Stimulated activated CD4-positive, alpha-beta T cell treated with anti-CD3 and anti-CD28 coated beads, Interleukin-4, amount 100 ng/mL, for 1 hour (primary cell): Measurements from ENCODE around the gene EFHC1.

Source experiments
- DNase-seq: peaks from one replicate; pipeline ENCODE4 v3.0.0-alpha.2; 2020

Gene EFHC1

DNA sequence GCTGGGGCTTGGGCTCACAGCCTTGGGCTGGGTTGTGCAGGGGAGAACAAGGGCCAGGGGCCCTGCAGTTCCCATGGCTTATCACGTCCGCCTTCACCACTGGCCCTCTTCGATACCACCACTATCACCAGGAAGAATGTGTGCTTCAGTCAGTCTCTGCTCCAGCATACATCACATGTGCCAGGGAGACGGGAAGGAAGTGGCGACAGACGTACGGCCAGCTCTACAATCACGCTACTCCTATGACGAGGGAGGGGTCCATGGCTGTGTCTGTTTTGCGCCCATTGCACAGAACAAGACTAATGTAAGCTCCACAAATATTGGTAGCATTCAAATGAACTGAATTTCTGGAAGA is 84.6 kb downstream of the EFHC1 start:
- no peak for DNase-seq

DNA sequence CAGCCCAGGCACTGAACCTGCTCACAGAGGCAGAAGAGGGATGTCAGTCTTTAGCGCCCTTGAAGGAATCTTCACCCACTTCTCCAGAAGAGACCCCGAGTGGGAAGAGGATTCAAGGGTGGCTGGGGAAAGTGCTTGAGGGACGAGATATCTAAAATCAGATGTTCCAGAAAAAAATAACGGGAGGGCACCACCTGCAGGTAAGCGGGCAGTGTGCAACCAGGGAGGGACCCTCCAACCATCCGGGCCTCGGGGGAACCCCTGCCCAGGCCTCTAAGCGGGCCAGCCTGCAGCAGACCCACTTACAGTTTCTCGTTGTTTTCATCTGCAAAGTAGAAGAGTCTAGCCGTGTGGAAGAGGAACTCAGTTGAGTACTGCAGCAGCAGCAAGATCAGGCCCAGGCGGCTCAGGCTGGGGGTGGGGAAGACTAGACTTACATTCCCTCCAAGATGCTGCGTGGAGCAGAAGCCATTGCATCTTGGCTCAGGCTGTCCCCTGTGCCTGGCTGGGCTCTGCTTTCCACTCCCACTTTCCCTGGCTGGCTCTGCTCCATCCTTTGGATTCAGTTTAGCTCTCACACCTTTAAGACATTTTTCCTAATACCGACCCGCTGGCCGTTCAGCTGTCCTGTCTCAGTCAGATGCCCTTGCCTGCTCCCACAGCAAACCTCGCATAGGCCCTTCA is 85.7 kb downstream of the EFHC1 start:
- no peak for DNase-seq

DNA sequence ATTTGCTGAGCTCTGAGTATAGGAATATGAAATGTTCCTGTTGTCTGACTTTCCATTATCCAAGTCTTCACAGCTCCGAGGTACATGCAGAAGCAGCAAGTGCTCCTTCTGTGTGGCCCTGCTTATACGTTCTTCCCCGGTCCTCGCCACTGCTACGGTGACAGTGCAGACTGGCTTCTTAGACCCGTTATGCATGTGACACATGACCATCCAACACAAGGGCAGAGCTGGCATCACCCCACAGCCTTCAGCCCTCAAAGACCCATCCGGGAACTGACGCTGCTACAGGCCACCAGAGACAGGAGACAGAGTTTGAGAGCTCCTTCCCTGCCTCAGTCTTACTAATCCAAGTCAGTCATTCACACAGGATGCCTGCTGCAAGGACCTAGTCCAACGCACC is 86.3 kb downstream of the EFHC1 start:
- no peak for DNase-seq

DNA sequence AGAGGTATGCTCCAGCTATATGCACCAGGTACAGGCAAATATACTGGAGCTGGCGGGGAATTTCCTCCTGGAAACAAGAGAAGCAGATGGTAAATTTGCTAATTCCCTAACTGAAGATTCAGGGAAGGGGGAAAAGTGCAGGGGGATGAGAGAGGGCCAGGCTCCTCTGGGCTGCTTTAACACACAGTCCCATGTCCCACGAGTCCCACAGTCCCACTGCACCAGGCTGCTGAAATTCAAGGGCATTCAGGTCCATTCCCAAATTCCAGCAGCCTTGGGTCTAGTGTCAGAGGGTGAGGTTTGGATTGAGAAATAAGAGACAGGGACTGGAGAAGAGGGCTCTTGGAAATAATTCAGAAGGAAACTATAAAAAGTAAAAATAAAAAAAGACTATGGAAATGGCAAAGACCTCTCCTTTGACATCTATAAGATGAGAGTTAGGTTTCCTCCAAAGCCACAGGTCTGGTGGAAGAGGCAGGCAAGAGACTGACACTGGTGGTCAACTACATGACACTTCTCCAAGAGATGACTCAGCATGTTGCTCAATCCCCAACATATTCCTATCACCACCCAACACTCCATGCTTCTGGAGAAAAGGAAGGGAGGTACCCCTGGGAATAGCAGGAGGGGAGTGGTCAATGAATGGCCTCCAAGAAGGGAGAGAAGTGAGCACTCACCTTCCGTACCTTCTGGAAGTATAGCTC is 87.6 kb downstream of the EFHC1 start:
- no peak for DNase-seq

DNA sequence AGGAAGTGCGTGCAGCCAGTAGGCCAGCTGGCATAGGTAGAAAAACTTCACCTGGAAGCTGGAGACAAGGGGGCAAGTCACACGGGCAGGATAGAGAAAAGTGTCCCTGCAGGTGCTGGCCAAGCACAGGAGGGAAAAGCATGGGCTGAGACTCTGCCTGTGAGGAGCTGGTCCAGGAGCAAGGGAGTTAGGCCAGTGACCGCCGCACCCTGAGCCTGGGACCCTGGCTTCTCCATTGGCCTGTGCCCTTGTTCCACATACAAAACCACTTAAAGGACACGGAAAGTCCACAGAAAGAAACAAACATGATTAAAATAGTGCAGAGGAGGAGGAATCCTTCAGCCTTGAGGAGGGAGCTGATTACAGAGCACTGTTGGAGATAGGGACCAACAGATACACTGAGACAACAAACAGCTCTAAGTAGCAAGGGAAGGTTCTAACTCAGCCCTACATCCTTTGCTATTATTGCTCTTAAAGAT is 88.2 kb downstream of the EFHC1 start:
- DNase-seq, result no peak

DNA sequence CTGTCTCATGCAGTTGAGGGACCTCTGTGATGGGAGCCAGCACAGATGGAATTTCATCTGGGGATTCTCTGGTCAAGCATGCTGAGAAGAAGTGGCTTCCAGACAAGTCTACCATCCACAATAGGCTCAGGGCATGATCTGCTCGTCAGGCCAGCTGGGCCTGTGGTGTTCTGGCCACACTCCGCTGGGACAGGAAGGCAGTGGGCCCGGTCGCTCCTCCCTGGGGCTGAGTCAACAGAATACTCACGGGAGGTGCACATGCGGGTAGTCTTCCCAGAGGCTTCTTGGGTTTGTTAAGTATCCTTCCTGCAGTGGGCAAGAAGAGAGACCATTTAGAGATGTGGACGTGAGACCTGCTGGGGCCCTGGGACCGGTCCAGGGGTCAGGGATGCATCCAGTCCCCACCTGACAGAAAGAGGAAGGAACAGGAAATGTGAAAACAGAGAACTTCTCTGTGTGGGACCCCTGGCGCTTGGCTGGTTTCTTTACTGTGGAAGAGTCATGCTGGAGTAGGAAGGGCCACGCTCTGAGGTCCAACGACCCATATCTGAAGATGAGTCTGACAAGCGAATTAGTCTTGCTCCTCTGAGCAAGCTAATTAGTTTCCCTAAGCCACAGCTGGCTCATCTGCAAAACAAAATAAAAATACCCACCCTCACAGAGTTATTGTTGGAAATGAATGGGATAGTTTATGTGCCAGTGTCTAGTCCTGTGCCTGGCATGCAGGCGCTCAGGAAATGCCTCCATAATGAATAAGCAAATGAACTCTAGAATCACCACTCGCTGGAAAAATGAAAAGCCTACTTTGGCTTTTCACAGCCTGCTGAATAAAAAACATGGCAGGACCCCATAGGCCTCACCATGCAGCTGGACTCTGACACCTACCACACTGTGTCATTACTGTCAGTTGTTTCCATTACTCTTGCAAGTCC is 89.4 kb downstream of the EFHC1 start:
- DNase-seq, result no peak

DNA sequence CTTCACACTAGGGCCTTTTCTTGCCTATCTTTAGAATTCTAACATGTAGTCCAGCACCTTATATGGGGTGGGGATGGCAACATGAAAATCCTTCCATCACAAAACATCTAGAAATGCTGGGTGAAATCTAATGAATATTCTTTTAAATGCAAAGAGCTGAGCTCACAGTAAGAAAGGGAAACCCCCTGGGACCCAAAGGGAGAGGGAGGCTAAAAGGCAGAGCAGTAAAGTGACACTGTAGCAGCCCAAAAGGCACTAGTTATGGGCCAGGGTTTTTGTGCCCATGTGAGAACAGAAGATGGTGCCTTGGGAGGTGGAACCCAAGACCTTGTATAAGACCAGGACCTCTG is 90.0 kb downstream of the EFHC1 start:
- no peak for DNase-seq

DNA sequence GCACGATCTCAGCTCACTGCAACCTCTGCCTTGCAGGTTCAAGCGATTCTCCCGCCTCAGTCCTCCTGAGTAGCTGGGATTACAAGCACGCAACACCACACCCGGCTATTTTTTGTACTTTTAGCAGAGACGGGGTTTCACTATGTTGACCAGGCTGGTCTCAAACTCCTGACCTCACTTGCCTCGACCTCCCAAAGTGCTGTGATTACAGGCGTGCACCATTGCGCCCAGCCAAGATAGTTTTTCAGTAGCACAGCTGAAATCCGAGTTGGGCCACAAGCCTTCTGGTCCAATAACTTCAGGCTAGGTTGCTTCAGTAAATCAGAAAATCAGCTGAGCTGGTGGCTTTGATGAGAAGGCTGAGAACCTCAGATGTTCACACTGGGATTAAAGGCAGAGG is 91.0 kb downstream of the EFHC1 start:
- DNase-seq, result no peak

DNA sequence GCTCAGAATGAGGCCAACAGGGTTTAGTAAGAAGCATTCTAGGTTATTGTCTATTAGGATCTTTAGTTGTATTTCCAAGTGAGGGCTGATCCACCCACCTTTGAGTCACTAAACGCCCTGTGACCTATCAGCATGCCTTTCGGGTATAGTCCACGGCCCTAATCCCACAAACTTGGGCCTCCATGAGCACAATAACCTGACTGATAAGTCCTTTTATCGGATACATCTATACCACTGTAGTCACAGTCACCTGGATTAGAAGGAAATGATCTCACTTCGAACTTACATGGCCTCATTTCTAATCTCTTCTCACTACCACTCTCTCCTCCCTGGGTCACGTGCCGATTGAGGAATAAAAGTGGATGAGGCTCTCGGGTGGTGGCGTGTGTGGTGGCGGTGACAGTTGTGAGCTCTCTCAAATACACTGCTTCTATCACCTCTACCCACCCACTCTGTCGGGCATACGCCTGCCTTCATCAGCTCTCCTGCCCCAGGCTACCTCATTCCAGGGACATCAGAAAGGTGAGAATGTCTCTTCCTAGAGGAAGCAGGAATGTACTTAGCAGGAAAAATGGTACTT is 91.5 kb downstream of the EFHC1 start:
- no peak for DNase-seq

DNA sequence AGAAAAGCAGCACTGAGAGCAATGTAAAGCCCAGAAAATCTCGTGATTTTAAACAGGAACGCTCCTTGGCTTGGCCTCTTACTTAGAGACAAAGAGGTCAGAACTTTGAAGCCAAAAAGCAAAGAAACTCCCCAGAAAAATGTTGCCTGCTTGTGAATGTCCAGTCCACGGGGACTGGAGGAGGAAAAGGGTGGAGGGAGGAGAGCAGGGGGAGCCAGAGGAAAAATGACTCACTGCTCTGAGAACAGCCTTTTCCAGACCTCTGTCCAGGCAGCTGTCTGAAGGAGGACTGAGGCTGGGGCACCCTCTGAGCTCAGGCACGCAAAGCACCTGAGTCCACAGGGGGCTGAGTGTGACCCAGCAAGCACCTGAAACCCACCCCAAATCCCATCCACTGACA is 92.1 kb downstream of the EFHC1 start:
- no peak for DNase-seq

DNA sequence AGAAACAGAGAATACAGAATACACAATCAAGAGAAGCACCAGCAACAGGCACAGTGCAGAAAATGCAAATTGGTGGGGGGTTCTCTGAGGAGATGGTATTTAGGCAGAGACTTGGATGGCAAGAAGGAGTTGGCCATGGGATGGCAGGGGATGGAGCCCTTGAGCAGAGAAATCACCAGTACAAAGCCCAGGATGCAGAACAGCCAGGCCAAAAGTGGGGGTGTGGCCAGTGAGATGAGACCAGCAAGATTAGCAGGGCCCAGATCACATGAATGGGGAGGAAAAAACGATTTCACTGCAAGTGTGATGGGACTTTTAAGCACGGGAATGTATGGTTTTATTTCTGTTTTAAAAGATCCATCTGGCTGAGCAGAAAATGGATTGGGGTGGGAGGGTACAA is 93.3 kb downstream of the EFHC1 start:
- DNase-seq, result no peak

DNA sequence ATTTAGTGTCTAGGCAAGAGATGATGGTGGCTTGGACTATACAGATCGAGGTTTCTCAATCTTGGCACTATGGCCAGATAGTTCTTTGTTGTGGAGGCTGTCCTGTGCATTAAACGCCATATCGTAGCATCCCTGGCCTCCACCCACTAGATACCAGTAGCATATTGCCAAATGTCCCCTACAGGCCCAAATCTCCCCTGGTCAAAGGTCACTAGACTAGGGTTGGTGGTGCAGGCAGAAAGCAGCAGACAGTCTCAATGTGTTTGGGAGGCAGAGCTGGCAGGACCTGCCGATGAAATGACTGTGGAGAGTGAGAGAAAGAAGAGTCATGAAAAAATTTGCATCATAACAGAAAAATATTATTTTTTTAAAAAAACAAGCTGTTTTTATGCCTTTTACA is 93.8 kb downstream of the EFHC1 start:
- DNase-seq, result no peak

DNA sequence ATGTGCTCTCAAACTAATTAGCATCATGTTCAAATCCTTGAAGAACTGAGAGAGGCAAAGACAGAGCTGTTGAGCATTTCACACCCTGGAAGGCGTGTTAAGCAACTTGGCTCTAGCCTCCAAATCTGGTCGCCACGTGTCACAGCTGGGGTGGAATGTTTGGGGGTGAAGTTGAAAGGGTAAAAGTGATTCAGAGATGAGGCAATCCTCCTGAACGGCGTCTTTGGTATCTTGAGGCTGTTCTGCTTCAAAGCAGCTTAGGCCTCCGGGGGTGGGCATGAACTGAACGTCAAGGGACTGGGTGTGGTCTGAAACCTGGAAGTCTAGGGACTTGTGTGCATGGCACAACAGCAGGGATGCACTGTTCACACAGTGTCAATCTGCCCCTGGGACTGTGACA is 94.4 kb downstream of the EFHC1 start:
- DNase-seq, result no peak

DNA sequence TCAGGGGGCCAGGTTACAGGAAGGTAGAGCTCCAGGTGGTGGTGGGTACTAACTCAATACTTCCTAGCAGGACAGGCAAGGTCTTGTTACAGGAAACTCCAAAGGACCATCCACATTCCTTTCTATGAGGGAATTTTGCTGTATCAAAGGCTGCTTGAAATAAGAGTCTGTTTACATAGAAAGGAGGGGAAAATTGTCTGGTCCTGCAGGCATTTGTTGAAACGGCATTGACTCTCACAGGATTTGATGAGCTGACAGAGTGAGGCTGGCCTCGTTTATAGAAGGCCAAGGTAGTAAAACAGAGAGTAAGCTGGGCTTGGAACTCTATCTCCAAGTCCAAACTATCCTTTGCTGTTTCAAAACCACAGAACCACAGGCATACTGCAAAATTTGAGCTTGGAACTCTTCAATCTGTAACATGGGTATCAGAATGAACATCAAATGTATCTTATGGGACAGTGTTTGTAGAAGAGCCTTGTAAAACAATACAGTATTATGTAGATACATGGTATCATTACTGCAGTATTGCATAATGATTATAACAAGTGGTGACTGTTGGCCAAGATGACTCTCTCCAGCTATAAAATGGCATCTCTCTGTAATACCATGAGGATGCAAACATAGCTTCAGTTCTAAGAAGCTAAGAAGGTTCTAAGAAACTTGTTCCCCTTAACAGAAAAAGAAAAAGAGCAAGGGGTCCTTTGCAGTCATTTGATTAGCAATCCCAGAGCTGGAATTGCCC is 95.2 kb downstream of the EFHC1 start:
- no peak for DNase-seq

DNA sequence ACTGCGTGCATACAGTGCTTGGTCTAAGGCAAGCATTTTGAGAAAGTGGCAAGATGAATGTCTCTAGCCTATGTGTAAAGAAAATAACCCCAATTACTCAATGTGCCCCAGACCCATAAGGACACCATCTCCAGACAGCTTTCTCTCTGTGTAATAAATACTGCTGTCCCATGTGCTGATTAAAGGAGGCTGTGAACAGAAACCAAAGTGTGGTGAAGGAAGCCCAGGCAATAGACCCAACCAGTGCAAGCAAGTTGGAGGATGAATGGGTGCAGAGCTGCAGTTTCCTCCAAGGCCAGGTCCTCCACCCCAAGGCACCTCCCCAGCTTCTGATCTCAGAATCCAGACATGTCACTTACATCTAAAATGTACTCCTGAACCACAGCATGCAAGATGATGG is 96.1 kb downstream of the EFHC1 start:
- DNase-seq, result no peak

DNA sequence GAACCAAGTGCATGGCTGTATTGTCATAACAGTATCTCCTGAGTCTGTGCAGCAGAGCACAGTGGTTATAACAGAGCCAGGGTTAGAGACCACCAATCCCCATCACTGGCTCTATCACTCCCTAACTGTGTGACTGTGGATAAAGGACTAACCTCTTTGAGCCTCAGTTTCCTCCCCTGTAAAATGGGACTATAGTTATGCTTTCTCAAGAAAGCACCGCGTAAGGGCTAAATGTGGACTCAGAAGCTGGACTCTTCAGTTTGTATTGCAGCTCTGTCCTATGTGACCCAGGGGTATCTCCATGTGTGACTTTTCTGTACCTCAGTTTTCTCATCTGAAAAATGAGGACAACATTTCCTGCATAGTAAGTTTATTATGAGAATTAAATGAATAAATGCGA is 96.8 kb downstream of the EFHC1 start:
- DNase-seq, result no peak

DNA sequence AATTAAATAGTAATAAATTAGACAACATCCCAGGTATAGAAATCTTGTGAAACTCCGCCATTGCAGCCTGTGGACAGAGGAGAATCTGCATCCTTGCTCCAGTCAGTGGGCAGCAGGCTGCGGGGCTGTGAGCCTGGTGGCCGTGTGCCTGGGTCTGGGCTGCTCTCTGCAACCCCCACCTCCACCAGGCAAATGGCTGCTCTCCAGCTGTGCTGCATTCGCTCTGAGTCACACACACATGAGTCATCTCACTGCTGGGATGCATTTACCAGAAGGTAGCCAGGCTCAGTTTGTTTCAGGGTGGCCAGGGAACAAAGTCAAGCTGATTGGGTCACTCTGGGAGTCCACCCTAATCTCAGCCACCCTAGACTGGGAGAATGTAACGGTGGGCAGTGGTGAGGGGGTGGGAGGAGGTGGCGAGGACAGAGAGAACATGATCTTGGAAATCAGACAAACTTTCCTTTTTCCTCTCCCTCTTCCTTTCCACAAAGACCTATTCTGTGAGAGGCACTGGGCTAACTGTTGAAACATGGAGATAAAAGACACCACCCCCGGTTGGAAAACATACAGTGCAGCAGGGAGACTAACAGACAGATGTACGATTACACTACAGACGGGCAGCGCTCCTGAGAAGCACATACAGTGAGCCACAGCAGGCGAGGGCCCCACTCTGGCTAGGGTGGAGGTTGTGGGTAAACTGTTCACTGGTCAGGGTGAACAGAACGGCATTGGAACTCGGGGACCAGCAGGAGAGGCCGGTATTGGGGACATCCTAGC is 97.5 kb downstream of the EFHC1 start:
- peak; percentile 18 for DNase-seq

DNA sequence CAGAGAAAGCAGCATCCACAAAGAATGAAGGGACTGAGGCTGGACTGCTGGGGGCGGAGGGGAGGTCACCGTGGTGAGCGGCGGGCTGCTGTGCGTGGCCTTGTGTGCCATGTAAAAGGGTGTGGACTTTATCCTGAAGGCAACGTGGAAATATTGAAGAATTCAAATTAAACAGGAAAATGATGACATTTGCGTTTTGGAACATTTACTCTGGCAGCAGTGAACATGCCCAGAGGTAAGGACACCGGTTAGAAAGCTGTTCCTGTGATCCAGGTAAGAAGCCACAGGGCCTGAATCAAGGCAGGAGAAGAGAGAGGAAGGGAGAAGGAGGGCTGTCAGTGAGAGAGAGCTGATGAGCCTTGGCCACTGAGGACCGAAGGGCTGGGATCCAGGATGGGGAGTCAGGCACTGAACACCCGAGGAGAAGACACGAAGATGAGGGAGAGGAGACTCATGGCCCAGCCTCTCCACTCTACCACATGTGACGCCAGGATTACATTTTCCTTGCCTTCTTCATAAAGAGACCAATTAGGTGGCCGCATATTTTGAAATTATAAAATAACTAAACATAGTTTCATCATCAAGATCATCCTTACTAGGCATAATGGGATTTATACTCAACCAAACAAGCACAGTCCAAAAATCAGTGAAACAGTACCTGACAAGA is 98.3 kb downstream of the EFHC1 start:
- DNase-seq, result no peak

DNA sequence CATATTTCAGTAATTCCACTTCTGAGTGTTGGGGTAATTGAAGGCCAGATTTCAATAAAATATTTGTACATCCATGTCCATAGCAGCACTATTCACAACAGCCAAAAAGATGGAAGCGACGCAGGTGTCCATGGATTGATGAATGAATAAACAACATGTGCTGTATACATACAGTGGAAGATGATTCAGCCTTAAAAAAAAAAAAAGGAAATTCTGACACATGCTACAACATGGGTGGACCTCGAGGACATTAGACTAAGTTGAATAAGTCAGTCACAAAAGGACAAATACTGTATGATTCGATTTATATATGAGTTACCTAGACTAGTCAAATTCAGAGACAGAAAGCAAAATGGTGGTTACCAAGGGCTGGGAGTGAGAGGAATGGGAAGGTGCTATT is 99.5 kb downstream of the EFHC1 start:
- DNase-seq, result no peak

DNA sequence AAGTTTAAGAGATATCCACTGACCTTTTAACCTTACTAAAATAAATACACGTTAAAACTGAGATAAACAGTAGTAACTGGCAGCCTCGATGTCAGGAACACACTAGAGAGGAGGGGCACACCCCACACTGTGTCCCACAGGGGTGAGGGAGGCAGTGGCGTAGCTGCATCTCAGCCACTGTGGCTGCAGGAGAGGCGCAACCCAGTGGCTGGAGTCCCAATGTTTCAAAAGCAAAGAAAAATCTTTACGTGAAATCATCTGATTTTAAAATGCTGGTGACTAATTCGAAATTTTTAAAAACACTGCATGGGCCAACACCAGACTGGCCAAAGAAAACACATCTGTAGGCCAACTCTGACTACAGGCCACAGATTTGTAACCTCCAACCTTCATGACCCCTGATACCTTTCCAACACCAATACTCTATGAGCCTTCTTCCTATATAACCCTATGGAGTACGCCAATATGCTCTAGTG is 102.0 kb downstream of the EFHC1 start:
- no peak for DNase-seq

DNA sequence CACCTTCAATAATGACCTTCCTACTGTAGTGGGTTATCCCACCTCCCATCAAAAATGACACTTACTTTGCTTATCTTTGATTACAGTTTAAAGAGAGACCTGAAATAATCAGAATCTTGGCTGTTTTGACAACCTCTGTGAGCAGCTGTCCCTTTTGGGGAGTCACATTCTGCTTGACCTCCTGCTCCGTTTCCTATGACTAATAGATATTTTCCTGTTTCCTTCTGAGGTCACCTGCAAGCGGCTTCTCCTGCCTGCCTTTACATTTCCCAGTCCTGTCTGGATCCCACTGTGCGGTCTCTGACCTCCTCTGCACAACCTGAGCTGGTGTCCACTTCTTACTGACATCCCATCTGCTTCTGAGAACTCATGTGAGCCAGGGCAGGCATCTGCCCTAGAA is 102.5 kb downstream of the EFHC1 start:
- DNase-seq, result no peak
